HG02798 (cell line): ENCODE measurements around the gene OR4K13.

ENCODE experiments used
- ATAC-seq: cut with Tn5 transposase; IDR thresholded peaks from one replicate; pipeline ENCODE4 v1.9.1; 2021; ENCODE audit warnings: mild to moderate bottlenecking; ENCODE audit not compliant: unreplicated experiment, poor library complexity

The OR4K13 gene, protein sequence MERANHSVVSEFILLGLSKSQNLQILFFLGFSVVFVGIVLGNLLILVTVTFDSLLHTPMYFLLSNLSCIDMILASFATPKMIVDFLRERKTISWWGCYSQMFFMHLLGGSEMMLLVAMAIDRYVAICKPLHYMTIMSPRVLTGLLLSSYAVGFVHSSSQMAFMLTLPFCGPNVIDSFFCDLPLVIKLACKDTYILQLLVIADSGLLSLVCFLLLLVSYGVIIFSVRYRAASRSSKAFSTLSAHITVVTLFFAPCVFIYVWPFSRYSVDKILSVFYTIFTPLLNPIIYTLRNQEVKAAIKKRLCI

GRCh38 chr14:20035938-20036337, at the start of gene OR4K13:
Gene OR4K13 (minus strand): TSS chr14:20036038. CDS start chr14:20034758, 1,280 bp downstream.
- ATAC-seq = no peak

DNA sequence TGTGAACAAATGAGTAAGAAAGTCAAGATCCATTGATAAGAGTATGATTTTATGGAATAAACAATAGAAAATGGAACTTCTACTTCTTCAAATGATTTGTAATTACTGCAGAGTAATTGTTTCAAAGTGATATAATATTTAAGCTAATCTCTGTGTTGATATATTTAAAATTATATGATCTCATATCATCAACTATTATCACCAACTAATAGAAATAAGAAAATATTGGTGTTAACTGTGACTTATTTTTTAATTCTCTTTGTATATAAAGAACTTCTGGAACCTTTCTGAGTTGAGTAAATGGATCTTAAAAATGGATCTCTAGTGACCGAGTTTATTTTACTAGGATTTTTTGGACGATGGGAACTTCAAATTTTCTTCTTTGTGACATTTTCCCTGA, 23.9 kb upstream of the OR4K13 start, which contains the start of gene OR4L1:
OR4L1 (plus strand) TSS at position 301 of the 400 bp plus-strand sequence; CDS start at position 301, 0 bp downstream.
- ATAC-seq = no peak

GRCh38 chr14:20048202-20048601, 12.4 kb upstream of the OR4K13 start:
- ATAC-seq = no peak

GRCh38 chr14:20044243-20044642, 8.4 kb upstream of the OR4K13 start:
- ATAC-seq = no peak

DNA sequence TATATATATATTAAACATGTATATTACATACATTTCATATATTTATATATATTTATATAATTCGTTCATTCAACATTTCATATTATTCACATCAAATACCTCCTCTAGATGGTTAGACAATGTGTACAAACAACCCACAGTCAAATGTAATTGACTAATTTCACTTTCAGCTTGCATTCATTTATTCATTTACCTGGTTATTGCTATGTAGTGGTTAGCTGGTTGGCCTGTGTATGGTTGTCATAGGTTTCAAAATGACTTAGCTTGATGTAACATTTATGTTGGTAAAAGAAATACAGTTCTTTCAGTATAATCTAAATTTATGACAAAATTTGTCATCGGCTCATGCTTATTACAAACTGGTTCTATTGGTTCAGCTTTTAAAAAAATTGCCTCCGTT, 389 bp downstream of the OR4K13 start:
- ATAC-seq = no peak

GRCh38 chr14:20031058-20031457, 4.8 kb downstream of the OR4K13 start:
- no peak for ATAC-seq

- ATAC-seq = no peak
Measured at GRCh38 chr14:20019257-20019865, 16.5 kb downstream of the OR4K13 start, which contains the start of gene OR4K14. Gene OR4K14 (minus strand): TSS chr14:20019307. CDS start chr14:20015193, 4,114 bp downstream.

- ATAC-seq = no peak
Measured at GRCh38 chr14:20008156-20008555, 27.7 kb downstream of the OR4K13 start.

DNA sequence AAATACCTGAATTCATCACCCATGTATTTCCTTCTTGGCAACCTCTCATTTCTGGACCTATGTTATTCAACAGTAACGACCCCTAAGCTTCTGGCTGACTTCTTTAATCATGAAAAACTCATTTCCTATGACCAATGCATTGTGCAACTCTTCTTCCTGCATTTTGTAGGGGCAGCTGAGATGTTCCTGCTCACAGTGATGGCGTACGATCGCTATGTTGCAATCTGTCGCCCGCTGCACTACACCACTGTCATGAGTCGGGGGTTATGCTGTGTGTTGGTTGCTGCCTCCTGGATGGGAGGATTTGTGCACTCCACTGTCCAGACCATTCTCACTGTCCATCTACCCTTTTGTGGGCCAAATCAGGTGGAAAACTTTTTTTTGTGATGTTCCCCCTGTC, 33.5 kb downstream of the OR4K13 start:
- ATAC-seq = no peak

GRCh38 chr14:20001863-20002262, 34.0 kb downstream of the OR4K13 start, which contains the start of gene OR4Q2:
Gene OR4Q2 (plus strand): TSS chr14:20002163.
- no peak for ATAC-seq

- ATAC-seq = no peak
Measured at GRCh38 chr14:19993438-19993837, 42.4 kb downstream of the OR4K13 start.
